Measurements from ENCODE around the gene CABLES1.

- TF ChIP-seq CTCF (IDR thresholded peaks at IDR 0.05): no peak
- peak in 1 of 2 donors; percentile 15 for TF ChIP-seq POLR2A (IDR thresholded peaks at IDR 0.05)
Observed at GRCh38 chr18:23141104-23141999, 6.1 kb downstream of the CABLES1 start.

All from thyroid gland (tissue), 4 donors.